Ovary (tissue), 1 donor: ENCODE measurements around the gene PXYLP1.

Experiments used
- EP300 ChIP-seq: sonication (generic); formaldehyde crosslinking; IDR thresholded peaks from one replicate; pipeline ENCODE4 v1.6.1; 2017; ENCODE audit warnings: antibody characterized with exemption
- POLR2A ChIP-seq: fragments of 450-650 bp; IDR thresholded peaks from one replicate; pipeline ENCODE4 v1.6.1; 2017; ENCODE audit warnings: antibody characterized with exemption, mild to moderate bottlenecking, moderate library complexity

DNA sequence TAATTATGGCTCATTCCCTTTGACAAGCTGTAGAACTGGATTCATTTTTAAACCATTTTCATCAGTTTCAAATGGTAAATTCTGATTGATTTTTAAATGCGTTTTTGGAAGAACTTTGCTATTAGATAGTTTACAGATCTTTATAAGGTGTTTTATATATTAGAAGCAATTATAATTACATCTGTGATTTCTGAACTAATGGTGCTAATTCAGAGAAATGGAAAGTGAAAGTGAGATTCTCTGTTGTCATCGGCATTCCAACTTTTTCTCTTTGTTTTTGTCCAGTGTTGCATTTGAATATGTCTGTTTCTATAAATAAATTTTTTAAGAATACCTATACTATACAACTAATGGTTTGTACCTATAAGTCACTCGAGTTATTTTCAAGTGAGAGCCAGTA, 62.7 kb downstream of the PXYLP1 start:
- TF ChIP-seq POLR2A (no peak), EP300 (no peak)
